Karpas-422 (cell line): ENCODE data around the gene BMPR2. TPM values are rescaled to one million over a fixed set of nuclear protein-coding genes. Genes with fewer than 3 reads are reported as not detected.
"Not testable (repeated sequence)": the region's sequence is repeated elsewhere in the genome, so short reads cannot be mapped to it uniquely, and the experiment has no call there.

Source experiments
- DNase-seq: peaks from one replicate; pipeline ENCODE4 v3.0.0-alpha.2; 2015
- H2AFZ ChIP-seq: fragments of 200-600 bp; sonication (generic); 2 replicates; pipeline ENCODE4 v1.6.1; 2014; ENCODE audit warnings: antibody characterized with exemption, low read length, mixed read lengths
- H3K27ac ChIP-seq: fragments of 200-600 bp; sonication (generic); 2 replicates; pipeline ENCODE4 v1.5.1; 2014; ENCODE audit warnings: mild to moderate bottlenecking, low read length, moderate library complexity
- H3K27me3 ChIP-seq: fragments of 200-600 bp; sonication (generic); 2 replicates; pipeline ENCODE4 v1.6.1; 2014; ENCODE audit warnings: low read length, mixed read lengths
- H3K36me3 ChIP-seq: fragments of 200-600 bp; sonication (generic); 2 replicates; pipeline ENCODE4 v1.6.1; 2014; ENCODE audit warnings: low read length, mixed read lengths; ENCODE audit not compliant: insufficient read depth
- H3K4me1 ChIP-seq: fragments of 200-600 bp; sonication (generic); 2 replicates; pipeline ENCODE4 v1.6.1; 2014; ENCODE audit warnings: mild to moderate bottlenecking, low read length, mixed read lengths
- H3K4me2 ChIP-seq: fragments of 200-600 bp; sonication (generic); 2 replicates; pipeline ENCODE4 v1.6.1; 2014; ENCODE audit warnings: low read length, low read depth, mild to moderate bottlenecking; ENCODE audit not compliant: poor library complexity, severe bottlenecking
- H3K4me3 ChIP-seq: fragments of 200-600 bp; sonication (generic); 2 replicates; pipeline ENCODE4 v1.5.1; 2014; ENCODE audit warnings: mild to moderate bottlenecking, antibody characterized with exemption, low read length, mixed read lengths
- H3K79me2 ChIP-seq: fragments of 200-600 bp; sonication (generic); 2 replicates; pipeline ENCODE4 v1.6.1; 2014; ENCODE audit warnings: mild to moderate bottlenecking, low read length, mixed read lengths
- H3K9ac ChIP-seq: fragments of 200-600 bp; sonication (generic); 2 replicates; pipeline ENCODE4 v1.6.0; 2014; ENCODE audit warnings: low read length
- H3K9me2 ChIP-seq: fragments of 200-600 bp; sonication (generic), shearing (Covaris generic); replicated peaks from 2 replicates; pipeline ENCODE4 v1.6.0; 2014; ENCODE audit warnings: mild to moderate bottlenecking, low read length, moderate library complexity; ENCODE audit not compliant: insufficient read depth
- H3K9me3 ChIP-seq: fragments of 300-700, 200-600 bp; sonication (generic); 2 replicates; pipeline ENCODE4 v1.6.1; 2014; ENCODE audit warnings: low read length, mixed read lengths
- H4K20me1 ChIP-seq: fragments of 200-600 bp; sonication (generic); 2 replicates; pipeline ENCODE4 v1.6.1; 2014; ENCODE audit warnings: mild to moderate bottlenecking, antibody characterized with exemption, low read length, low read depth; ENCODE audit not compliant: insufficient read depth
- total RNA-seq: library from RNA; depleted of rRNA; stranded (reverse); fragments of >200 nt; shearing (Covaris generic); gene quantifications from 2 replicates; pipeline ENCODE4 v1.2.3, GENCODE V29; 2014; ENCODE audit warnings: low replicate concordance

The BMPR2 gene
- total RNA-seq, 1 experiment from 2014 or later = 4.0 TPM

DNA sequence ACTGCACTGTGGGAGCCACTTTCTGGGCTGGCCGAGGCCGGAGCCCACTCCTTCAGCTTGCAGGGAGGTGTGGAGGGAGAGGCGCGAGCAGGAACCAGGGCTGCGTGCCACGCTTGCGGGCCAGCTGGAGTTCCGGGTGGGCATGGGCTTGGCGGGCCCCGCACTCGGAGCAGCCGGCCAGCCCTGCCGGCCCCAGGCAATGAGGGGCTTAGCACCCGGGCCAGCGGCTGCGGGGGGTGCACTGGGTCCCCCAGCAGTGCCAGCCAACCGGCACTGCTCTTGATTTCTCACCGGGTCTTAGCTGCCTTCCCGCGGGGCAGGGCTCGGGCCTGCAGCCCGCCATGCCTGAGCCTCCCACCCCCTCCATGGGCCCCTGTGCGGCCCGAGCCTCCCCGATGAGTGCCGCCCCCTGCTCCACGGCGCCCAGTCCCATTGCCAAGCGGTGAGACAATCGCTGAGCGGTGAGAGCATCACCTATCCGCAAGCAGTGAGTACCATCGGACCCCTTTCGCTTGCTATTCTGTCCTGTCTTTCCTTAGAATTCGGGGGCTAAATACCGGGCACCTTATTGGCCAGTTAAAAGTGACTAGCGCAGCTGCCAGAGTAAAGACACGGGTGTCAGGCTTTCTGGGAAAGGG, 120.8 kb downstream of the BMPR2 start:
- not testable (repeated sequence) for H3K4me3 ChIP-seq, H2AFZ ChIP-seq, H3K36me3 ChIP-seq, H4K20me1 ChIP-seq, H3K4me1 ChIP-seq, H3K9me2 ChIP-seq, H3K79me2 ChIP-seq, H3K4me2 ChIP-seq, H3K27ac ChIP-seq, H3K9ac ChIP-seq, H3K27me3 ChIP-seq, H3K9me3 ChIP-seq, DNase-seq

DNA sequence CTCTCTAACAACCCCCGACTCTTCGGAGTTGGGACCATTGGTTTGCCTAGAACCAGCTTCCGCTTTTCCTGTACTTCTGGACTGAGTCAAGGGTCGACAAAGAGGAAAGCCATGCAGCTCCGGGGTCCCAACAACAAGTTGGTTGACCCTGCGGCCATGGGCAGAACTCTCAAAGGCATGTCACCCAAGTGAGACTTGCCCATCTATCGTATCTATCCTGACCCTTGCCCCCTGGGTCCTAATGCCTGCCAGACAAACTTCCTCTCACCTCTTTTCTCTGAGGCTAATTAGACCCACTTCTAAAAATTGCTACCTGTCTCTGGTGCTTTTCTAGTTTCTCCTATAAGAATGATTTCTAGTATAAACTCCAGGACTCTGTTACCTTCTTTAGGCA, 121.3 kb downstream of the BMPR2 start:
- H3K36me3 ChIP-seq, H2AFZ ChIP-seq, H3K9ac ChIP-seq, DNase-seq, H3K9me3 ChIP-seq, H3K9me2 ChIP-seq, H3K4me2 ChIP-seq, H3K27me3 ChIP-seq, H3K27ac ChIP-seq, H3K4me1 ChIP-seq, H3K4me3 ChIP-seq, H3K79me2 ChIP-seq, H4K20me1 ChIP-seq: not testable (repeated sequence)

DNA sequence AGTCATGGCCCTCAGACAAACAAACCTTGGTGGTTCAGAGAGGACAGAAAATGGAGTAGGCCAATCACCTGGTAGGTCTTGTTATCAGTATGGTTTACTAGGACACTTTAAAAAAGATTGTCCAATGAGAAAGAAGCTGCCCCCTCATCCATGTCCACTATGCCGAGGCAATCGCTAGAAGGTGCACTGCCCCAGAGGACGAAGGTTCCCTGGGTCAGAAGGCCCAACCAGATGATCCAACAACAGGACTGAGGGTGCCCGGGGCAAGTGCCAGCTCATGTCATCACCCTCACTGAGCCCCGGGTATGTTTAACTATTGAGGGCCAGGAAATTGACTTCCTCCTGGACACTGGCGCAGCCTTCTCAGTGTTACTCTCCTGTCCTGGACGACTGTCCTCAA, 123.7 kb downstream of the BMPR2 start:
- not testable (repeated sequence) for DNase-seq, H3K9me3 ChIP-seq, H3K27ac ChIP-seq, H3K9ac ChIP-seq, H4K20me1 ChIP-seq, H2AFZ ChIP-seq, H3K4me1 ChIP-seq, H3K4me3 ChIP-seq, H3K36me3 ChIP-seq, H3K79me2 ChIP-seq, H3K27me3 ChIP-seq, H3K9me2 ChIP-seq, H3K4me2 ChIP-seq

DNA sequence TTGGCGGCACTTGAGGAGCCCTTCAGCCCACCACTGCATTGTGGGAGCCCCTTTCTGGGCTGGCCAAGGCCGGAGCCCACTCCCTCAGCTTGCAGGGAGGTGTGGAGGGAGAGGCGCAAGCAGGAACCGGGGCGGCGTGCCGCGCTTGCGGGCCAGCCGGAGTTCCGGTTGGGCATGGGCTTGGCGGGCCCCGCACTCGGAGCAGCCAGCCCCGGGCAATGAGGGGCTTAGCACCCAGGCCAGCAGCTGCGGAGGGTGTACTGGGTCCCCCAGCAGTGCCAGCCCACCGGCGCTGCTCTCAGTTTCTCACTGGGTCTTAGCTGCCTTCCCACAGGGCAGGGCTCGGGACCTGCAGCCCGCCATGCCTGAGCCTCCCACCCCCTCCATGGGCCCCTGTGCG, 127.1 kb downstream of the BMPR2 start:
- not testable (repeated sequence) for H3K27ac ChIP-seq, H3K4me1 ChIP-seq, DNase-seq, H4K20me1 ChIP-seq, H3K9me3 ChIP-seq, H3K4me3 ChIP-seq, H3K36me3 ChIP-seq, H2AFZ ChIP-seq, H3K9me2 ChIP-seq, H3K27me3 ChIP-seq, H3K79me2 ChIP-seq, H3K4me2 ChIP-seq, H3K9ac ChIP-seq

GRCh38 chr2:202508686-202509085, 132.6 kb downstream of the BMPR2 start:
- Histone ChIP-seq H3K9ac (no peak overlapping the region), H3K9me2 (no peaks in the 10 kb centered on the region), H3K9me3 (no peaks in the 10 kb centered on the region), H3K4me1 (peaks cover 8% of the 10 kb centered on the region), H3K36me3 (no peaks in the 10 kb centered on the region), H4K20me1 (no peaks in the 10 kb centered on the region), H3K4me2 (no peak overlapping the region), H3K79me2 (no peaks in the 10 kb centered on the region), H3K4me3 (no peak overlapping the region), H2AFZ (no peak overlapping the region), H3K27me3 (no peaks in the 10 kb centered on the region), H3K27ac (no peak overlapping the region)
- no peak for DNase-seq

DNA sequence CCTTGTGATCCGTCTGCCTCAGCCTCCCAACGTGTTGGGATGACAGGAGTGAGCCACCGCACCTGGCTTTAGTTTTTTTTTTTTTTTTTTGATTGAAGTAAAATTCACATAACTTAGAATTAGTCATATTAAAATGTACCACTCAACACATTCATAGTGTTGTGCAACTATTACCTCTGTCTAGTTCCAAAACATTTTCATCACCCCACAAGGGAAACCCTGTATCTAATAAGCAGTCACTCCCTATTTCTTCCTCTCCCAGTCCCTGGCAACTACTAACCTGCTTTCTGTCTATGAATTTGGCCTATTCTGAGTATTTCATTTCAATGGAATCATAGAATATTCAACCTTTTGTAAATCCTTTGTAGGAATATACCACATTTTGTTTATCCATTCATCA, 134.8 kb downstream of the BMPR2 start:
- Histone ChIP-seq H2AFZ (no peak overlapping the region), H3K9me3 (no peaks in the 10 kb centered on the region), H3K36me3 (no peaks in the 10 kb centered on the region), H3K9me2 (no peaks in the 10 kb centered on the region), H3K27me3 (no peaks in the 10 kb centered on the region), H3K4me2 (no peak overlapping the region), H3K27ac (no peak overlapping the region), H3K4me1 (peaks cover 9% of the 10 kb centered on the region), H4K20me1 (no peaks in the 10 kb centered on the region), H3K9ac (no peak overlapping the region), H3K79me2 (no peaks in the 10 kb centered on the region), H3K4me3 (no peak overlapping the region)
- no peak for DNase-seq

DNA sequence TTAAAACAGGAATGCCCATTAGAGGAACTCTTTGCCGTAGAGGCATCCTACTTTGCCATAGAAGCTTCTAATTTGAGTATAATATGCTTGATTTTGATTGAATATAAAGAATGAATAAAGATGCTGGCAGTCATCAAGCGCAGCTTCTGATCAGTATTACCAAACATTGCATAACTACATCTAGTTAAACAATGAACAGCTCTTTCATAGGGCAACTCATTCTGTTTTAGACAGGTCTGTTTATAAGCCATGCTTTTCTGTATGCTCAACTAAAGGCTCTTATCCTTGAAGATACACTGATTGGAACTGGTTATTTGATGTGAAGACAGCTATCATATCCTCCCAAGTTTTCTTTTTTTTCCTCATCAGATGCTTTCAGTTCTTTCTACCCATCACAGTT, 136.0 kb downstream of the BMPR2 start:
- Histone ChIP-seq H3K4me3 (no peak overlapping the region), H3K27ac (no peak overlapping the region), H3K9me2 (no peaks in the 10 kb centered on the region), H3K9me3 (no peaks in the 10 kb centered on the region), H3K4me2 (no peak overlapping the region), H3K9ac (no peak overlapping the region), H4K20me1 (no peaks in the 10 kb centered on the region), H2AFZ (no peak overlapping the region), H3K79me2 (no peaks in the 10 kb centered on the region), H3K36me3 (no peaks in the 10 kb centered on the region), H3K4me1 (peaks cover 9% of the 10 kb centered on the region), H3K27me3 (no peaks in the 10 kb centered on the region)
- no peak for DNase-seq

- Histone ChIP-seq H4K20me1 (no peaks in the 10 kb centered on the region), H3K4me3 (no peak overlapping the region), H3K27me3 (no peaks in the 10 kb centered on the region), H3K4me2 (no peak overlapping the region), H2AFZ (no peak overlapping the region), H3K27ac (no peak overlapping the region), H3K36me3 (no peaks in the 10 kb centered on the region), H3K9ac (no peak overlapping the region), H3K79me2 (no peaks in the 10 kb centered on the region), H3K9me3 (no peaks in the 10 kb centered on the region), H3K9me2 (no peaks in the 10 kb centered on the region), H3K4me1 (peaks cover 9% of the 10 kb centered on the region)
- no peak for DNase-seq
Observed at GRCh38 chr2:202514732-202515131, 138.6 kb downstream of the BMPR2 start.

DNA sequence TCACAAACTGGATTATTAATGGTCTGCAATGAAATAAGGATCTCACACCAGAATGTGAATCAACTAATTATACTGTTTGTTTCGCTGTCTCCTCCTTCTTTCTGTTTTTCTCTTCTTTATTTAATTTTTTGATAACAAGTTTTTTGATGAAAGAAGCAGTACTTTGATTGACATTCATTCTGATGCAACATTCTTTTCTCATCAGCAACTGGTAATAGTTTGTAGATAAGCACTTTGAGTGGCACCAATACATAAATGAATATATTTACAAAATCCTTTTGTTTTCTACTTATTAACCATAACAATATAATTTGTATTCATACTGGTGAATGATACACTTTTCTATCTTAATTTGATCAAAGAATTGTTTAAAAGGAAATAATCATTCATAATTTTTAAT, 143.3 kb downstream of the BMPR2 start:
- no peaks in the 10 kb centered on the region for H3K27me3 ChIP-seq

More for the DNA sequence above, 143.3 kb downstream of the BMPR2 start:
- Histone ChIP-seq H4K20me1 (no peaks in the 10 kb centered on the region), H3K4me1 (no peaks in the 10 kb centered on the region), H2AFZ (no peak overlapping the region), H3K9ac (no peak overlapping the region), H3K79me2 (no peaks in the 10 kb centered on the region), H3K27ac (no peak overlapping the region), H3K4me3 (no peak overlapping the region), H3K9me2 (no peaks in the 10 kb centered on the region), H3K4me2 (no peak overlapping the region), H3K36me3 (no peaks in the 10 kb centered on the region), H3K9me3 (no peaks in the 10 kb centered on the region)
- no peak for DNase-seq
